OCI-LY3 (cell line): ENCODE measurements around the gene TUBB3.

Source experiments
- EZH2phosphoT487 ChIP-seq: fragments of 200-600 bp; shearing (Covaris generic); IDR thresholded peaks from 2 replicates; pipeline ENCODE4 v1.6.1; 2018; ENCODE audit warnings: antibody characterized with exemption, mixed run types, low read depth
- TF ChIP-seq, protein P1 (sequence below): fragments of 200-600, 300-600 bp; sonication (generic); IDR thresholded peaks from 2 replicates; pipeline ENCODE4 v1.5.1; 2014; ENCODE audit warnings: antibody characterized with exemption, low read length, low read depth

DNA sequence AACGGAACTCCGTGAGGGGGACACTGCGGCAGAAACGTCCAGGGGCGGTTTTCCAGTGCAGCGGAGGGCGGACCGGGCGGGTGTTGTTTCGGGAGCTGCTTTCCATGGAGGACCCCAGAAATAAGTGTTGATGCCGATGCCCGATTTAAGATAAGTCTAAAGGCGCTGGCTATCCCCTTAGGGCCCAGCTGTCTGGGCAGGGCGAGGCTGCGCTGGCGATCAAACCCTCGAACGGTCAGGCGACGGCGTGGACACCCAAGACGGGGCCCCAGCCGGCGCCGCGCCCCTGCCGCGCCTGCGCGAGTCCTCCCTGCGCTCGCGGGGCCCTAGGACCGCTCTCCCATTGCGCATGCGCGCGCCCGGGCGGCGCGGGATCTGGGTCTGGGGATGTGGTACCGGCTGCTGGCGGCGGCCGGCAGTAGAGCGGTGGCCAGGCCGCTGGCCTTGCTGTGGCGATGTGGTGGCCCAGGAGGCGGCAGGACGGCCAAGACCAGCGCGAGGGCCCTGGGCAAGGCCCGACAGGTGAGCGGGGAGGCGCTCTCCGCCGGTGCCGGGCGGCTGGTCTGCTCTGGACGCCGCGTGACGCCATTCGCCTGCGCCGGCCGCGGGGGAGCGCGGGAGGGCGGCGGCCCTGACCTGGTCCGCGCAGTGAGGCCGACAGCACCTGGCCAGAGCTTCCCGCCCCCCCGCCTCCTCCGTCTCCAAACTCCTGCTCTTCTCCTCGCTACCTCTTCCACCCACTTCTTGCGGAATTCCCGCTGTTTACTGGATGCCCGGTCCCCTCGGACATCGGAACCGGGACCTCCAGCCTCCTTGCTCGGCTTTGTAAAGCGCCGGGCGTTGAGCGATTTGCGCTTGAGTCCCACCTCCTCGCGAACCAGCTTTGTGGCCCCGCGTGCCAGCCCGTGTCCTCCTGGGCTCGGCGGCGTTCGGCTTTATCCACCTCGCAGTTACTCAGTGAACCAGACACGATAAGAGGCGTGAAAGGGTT, 49.4 kb downstream of the TUBB3 start:
- TF ChIP-seq, protein P1, sequence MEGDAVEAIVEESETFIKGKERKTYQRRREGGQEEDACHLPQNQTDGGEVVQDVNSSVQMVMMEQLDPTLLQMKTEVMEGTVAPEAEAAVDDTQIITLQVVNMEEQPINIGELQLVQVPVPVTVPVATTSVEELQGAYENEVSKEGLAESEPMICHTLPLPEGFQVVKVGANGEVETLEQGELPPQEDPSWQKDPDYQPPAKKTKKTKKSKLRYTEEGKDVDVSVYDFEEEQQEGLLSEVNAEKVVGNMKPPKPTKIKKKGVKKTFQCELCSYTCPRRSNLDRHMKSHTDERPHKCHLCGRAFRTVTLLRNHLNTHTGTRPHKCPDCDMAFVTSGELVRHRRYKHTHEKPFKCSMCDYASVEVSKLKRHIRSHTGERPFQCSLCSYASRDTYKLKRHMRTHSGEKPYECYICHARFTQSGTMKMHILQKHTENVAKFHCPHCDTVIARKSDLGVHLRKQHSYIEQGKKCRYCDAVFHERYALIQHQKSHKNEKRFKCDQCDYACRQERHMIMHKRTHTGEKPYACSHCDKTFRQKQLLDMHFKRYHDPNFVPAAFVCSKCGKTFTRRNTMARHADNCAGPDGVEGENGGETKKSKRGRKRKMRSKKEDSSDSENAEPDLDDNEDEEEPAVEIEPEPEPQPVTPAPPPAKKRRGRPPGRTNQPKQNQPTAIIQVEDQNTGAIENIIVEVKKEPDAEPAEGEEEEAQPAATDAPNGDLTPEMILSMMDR: 0 out of 2 replicates have a peak, but pooled peaks have one; percentile 15
- TF ChIP-seq EZH2phosphoT487: no peak
